Sigmoid colon (tissue), 4 donors: Measurements from ENCODE around the gene UBE2J1.

ENCODE experiments used
- EP300 ChIP-seq, 4 donors: sonication (generic); formaldehyde crosslinking; IDR thresholded peaks; one replicate each; pipeline ENCODE4 v1.6.1; 2017; ENCODE audit warnings: antibody characterized with exemption in 4 of 4
- TF ChIP-seq, protein P1 (sequence below), 4 experiments: fragments of 450-650 bp in 3 of 4; fragments of 200-600 bp in 1 of 4; IDR thresholded peaks; one replicate each; pipeline ENCODE4 v1.5.1; 2016 to 2019; ENCODE audit warnings: antibody characterized with exemption in 4 of 4, mild to moderate bottlenecking in 3 of 4, moderate library complexity in 2 of 4

DNA sequence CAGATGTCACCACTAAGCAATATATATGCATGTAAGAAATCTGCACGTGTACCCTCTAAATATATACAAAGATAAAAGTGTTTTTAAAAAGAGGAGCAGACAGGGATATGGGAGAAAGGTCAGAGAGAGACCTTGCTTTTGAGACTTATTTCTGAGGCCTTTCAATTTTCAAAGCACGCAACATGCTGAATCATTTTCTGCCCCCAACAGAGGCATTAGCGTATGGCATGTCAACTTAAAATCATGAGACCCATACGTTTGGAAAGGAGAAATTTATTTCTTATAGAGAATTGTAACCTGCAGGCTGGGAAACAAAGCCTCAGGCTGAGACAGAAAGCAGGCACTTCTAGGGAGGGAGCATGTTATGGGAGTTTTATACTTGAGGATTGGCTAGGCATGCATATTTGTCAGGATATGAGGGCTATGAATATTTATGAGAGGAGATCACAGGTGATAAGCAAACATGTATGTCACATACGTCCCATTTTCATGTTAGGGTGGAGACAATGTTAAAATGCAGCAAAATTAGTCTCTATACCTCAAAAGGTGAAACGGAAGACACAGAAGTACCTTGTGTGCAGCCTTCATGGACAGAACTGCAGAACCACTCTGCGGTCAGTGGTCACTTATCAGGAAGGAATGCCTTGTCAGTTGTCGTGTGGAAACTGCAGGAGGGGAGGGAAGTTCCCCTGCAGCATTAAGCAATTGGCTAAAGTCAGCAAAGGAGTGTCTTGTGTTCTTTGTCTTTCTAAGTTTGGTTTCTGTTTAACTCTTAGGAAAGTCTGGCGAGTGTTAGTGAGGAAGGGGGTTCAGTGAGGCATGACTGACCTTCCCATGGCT, 31.2 kb downstream of the UBE2J1 start:
- no peak for TF ChIP-seq EP300 (IDR thresholded peaks at IDR 0.05)
- TF ChIP-seq, protein P1, sequence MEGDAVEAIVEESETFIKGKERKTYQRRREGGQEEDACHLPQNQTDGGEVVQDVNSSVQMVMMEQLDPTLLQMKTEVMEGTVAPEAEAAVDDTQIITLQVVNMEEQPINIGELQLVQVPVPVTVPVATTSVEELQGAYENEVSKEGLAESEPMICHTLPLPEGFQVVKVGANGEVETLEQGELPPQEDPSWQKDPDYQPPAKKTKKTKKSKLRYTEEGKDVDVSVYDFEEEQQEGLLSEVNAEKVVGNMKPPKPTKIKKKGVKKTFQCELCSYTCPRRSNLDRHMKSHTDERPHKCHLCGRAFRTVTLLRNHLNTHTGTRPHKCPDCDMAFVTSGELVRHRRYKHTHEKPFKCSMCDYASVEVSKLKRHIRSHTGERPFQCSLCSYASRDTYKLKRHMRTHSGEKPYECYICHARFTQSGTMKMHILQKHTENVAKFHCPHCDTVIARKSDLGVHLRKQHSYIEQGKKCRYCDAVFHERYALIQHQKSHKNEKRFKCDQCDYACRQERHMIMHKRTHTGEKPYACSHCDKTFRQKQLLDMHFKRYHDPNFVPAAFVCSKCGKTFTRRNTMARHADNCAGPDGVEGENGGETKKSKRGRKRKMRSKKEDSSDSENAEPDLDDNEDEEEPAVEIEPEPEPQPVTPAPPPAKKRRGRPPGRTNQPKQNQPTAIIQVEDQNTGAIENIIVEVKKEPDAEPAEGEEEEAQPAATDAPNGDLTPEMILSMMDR (IDR thresholded peaks at IDR 0.05), result no peak
